ENCODE measurements around the gene ENC1. TPM values are rescaled to one million over a fixed set of nuclear protein-coding genes. Genes with fewer than 3 reads are reported as not detected.

ENC1 gene
- total RNA-seq, 1 donor from 2014 or later = 135 TPM

DNA sequence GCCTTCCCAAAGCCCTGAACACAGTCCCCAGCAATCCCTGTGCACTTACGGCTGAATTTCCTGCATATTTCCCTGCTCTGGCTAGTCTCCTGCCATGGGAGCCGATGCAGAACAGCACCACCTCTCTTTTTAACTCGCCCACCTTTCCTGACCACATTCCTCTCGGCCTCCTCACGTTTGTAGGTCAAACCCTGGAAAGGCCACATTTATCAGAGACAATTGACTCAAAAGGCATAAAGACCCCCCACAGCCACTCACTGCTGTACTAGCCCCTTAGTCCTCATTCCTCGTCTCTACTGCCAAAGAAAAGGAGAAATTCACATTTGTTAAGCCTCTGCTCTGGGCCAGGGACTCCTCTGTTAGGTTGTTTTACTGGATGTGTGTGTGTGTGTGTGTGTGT lies 43.6 kb downstream of the ENC1 start:
- Mint-ChIP-seq H3K9me3 (peaks cover 5% of the 10 kb centered on the region), H3K4me3 (no peak overlapping the region), H3K27me3 (ENCODE audit: low read depth) (no peaks in the 10 kb centered on the region), H3K36me3 (ENCODE audit: low read depth) (peaks cover 6% of the 10 kb centered on the region), H3K4me1 (peaks cover 45% of the 10 kb centered on the region), H3K27ac (ENCODE audit: unreplicated experiment) (peak overlapping the region; percentile 89)
- TF ChIP-seq, protein P1, sequence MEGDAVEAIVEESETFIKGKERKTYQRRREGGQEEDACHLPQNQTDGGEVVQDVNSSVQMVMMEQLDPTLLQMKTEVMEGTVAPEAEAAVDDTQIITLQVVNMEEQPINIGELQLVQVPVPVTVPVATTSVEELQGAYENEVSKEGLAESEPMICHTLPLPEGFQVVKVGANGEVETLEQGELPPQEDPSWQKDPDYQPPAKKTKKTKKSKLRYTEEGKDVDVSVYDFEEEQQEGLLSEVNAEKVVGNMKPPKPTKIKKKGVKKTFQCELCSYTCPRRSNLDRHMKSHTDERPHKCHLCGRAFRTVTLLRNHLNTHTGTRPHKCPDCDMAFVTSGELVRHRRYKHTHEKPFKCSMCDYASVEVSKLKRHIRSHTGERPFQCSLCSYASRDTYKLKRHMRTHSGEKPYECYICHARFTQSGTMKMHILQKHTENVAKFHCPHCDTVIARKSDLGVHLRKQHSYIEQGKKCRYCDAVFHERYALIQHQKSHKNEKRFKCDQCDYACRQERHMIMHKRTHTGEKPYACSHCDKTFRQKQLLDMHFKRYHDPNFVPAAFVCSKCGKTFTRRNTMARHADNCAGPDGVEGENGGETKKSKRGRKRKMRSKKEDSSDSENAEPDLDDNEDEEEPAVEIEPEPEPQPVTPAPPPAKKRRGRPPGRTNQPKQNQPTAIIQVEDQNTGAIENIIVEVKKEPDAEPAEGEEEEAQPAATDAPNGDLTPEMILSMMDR (conservative IDR thresholded peaks at IDR 0.05) = no peak
- no peak for DNase-seq (ENCODE audit: low read depth, low spot score)

DNA sequence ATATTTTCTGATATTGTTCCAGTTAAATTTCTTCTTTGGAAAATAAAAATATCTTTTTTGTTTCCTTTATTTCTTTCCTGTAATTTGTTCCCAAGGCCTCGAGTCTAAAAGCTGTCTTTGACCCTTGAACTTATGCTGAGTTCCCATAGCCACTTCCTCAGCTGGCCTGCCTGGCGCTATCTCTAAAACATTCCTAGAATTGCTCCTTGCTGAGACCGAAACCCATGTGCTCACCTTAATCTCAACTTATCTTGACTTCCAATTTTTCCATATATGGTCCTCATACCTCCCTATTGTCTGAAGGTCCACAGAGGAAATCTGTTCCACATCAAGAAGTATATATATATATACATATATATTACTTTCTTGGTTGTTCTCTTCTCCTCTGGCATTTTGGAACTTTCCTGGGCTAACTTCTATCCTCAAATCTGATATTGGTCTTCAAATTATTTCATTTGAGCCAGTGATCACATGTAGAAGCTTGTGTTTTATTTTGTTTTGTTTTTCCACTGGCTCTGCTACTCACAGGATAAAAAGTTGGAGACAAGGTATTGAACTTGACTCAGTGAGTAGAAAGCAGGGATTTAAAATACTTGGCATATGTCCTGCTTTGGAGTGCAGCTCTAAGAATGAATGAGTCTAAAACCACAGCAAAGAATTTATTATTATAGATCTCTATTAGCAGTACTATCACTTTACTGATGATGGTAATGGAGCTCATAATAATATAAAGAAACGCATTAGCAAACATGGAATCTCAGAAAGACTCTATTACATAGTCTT lies 45.2 kb downstream of the ENC1 start:
- H3K27me3 Mint-ChIP-seq (ENCODE audit: low read depth) = no peaks in the 10 kb centered on the region
- peaks cover 2% of the 10 kb centered on the region for H3K9me3 Mint-ChIP-seq
- H3K27ac Mint-ChIP-seq (ENCODE audit: unreplicated experiment) = peak overlapping the region; percentile 0
- DNase-seq (ENCODE audit: low read depth, low spot score) = no peak
- no peaks in the 10 kb centered on the region for H3K36me3 Mint-ChIP-seq (ENCODE audit: low read depth)
- H3K4me3 Mint-ChIP-seq = no peak overlapping the region
- TF ChIP-seq, protein P1 (conservative IDR thresholded peaks at IDR 0.05) = no peak
- peaks cover 58% of the 10 kb centered on the region for H3K4me1 Mint-ChIP-seq

DNA sequence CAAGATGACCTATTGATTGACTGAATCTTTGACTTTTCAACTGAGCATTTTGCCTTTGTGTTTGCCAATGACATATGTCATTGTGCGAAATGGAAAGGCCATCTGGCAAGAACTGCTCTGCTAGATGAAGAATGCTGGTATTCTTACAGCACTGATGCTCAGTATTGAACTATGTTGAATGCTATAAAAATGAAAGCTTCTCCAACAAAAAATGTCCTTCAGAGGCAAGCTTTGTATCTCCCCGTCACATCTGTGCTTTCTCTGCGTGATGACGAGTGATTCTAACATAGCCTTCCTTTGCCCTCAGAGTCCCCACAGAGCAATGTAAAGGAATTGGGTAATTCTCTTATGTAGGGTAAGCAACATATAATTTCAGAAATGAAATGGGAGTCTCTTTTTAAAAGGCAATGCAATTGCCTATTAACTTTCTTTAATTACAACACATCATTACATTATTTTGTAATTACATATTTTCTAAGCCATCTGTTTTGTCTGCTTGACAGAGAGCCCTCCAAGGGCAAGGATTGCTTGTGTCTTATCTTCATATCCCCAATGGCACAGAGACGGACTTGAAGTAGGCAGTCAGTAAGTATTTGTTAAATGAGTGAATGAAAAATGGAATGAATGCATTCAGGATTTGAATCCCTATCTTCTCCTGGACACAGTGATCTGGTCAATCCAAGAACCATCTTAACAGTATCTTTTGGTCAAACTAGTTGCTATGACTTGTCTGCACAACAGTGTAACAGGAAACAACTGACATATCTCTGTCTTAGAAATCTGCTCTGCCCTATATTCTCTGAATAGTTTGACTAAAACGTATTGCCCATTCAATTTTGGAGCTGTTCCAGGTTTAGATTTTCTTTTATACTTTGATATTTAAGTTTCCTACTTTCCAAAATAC lies 46.1 kb downstream of the ENC1 start:
- Mint-ChIP-seq H3K4me3 (peak overlapping the region; percentile 48), H3K4me1 (peaks cover 65% of the 10 kb centered on the region), H3K9me3 (peaks cover 2% of the 10 kb centered on the region), H3K27me3 (ENCODE audit: low read depth) (no peaks in the 10 kb centered on the region), H3K36me3 (ENCODE audit: low read depth) (no peaks in the 10 kb centered on the region), H3K27ac (ENCODE audit: unreplicated experiment) (peak overlapping the region; percentile 65)
- TF ChIP-seq, protein P1 (conservative IDR thresholded peaks at IDR 0.05) = no peak
- no peak for DNase-seq (ENCODE audit: low read depth, low spot score)

DNA sequence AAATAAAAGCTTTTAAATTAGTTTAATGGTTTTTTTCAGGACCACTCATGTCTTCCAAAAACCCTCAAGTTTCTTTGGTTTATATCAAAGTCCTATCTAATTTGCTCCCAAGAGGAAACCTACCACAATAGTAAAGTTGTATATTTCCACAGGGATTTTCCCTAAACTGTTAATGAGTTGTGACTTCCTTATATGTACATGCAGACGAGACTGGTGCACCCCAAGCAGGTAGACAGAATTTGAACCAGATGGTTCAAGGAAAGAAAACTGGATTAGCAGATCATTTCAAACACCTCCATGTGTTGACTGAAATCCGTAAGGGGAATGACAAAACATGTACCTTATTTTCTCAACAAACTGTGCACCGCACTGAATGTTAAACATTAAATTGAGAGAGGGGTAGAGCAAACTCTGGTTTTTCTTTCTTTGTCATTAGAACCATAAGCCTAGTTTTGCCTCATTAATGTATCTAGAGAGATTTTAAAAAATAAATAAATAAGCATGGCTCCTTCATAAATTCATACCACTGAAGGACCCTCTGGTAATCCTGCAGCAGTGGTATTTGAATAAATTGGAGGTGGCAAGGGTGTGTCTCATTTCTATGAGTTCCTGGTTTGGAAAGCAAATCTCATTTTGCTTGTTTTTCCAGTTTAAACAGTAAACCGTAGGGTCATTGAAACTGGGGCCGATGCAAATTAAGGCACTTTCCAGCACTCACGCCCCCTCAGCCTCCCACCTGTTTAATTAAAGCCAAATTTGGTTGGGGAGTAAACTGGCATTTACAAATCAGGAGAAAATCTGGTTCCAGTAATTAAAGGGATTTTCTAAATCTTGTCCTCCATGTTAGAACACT lies 51.1 kb downstream of the ENC1 start:
- H3K27me3 Mint-ChIP-seq (ENCODE audit: low read depth) = no peaks in the 10 kb centered on the region
- TF ChIP-seq, protein P1 (conservative IDR thresholded peaks at IDR 0.05) = no peak
- no peak for DNase-seq (ENCODE audit: low read depth, low spot score)
- H3K4me1 Mint-ChIP-seq = peaks cover 79% of the 10 kb centered on the region
- H3K4me3 Mint-ChIP-seq = peak overlapping the region; percentile 3
- peak overlapping the region; percentile 31 for H3K27ac Mint-ChIP-seq (ENCODE audit: unreplicated experiment)
- H3K36me3 Mint-ChIP-seq (ENCODE audit: low read depth) = no peaks in the 10 kb centered on the region
- H3K9me3 Mint-ChIP-seq = peaks cover 2% of the 10 kb centered on the region

DNA sequence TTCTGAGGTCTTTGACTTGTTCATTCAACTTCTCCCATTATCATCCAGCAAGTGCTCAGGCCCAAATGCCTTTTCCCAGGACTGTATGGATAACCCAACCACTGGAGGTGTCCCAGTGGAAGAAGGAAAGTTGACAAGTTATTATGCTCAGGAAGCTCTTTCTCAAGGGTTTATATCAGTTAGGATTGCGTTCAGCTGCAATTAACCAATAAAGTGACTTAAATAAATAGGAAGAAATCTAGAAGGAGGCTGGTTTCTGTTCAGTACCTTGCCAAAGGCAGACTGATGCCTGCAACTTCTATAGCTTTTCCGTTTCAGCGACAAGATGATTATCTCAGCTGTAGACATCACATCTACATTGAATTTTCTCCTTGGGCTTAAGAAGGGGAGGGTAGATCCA lies 52.1 kb downstream of the ENC1 start:
- TF ChIP-seq, protein P1 (conservative IDR thresholded peaks at IDR 0.05) = no peak
- Mint-ChIP-seq H3K27ac (ENCODE audit: unreplicated experiment) (no peak overlapping the region), H3K4me1 (peaks cover 73% of the 10 kb centered on the region), H3K27me3 (ENCODE audit: low read depth) (no peaks in the 10 kb centered on the region), H3K9me3 (peaks cover 2% of the 10 kb centered on the region), H3K4me3 (no peak overlapping the region), H3K36me3 (ENCODE audit: low read depth) (no peaks in the 10 kb centered on the region)
- DNase-seq (ENCODE audit: low read depth, low spot score) = no peak

Data from neural crest cell (in vitro differentiated cells).